ENCODE measurements around the gene ADRA2B.

ADRA2B gene

DNA sequence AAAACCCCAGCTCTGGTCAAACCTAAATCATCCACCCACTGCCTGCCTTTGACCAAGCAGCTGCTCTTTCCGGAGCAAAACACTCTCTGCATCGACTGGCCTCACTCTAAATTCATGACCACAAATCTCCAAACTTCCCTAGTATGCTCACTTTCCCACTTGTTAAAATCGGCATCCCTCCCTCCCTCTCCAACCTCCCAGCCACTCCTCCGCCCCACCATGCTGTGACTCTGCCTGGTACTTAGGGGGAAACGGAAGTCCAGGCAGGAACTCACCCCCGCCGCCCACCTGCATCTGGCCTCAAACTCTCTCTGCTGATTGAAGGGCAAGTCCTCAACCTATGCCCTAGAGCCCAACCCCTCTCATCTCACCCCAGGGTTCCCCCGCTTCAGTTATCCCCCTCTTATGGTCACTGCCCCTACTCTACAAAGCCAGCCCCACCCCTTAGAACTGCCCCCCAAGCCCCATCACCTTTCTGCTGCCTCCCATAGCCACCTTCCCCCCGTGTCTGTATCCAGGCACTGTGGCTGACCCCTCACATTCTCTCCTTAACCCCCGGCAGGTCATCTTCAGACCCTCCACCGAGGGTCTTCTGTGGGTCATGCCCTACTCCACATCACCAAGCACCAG is 3.8 kb upstream of the ADRA2B start:
- H3K4me3 Mint-ChIP-seq: no peak overlapping the region
- no peaks in the 10 kb centered on the region for H3K36me3 Mint-ChIP-seq (ENCODE audit: low read depth)
- H3K27ac Mint-ChIP-seq: no peak overlapping the region
- H3K9me3 Mint-ChIP-seq: no peaks in the 10 kb centered on the region
- H3K4me1 Mint-ChIP-seq (ENCODE audit: low read depth): peaks cover 26% of the 10 kb centered on the region
- H3K27me3 Mint-ChIP-seq: peaks cover 48% of the 10 kb centered on the region
- DNase-seq: no peak

DNA sequence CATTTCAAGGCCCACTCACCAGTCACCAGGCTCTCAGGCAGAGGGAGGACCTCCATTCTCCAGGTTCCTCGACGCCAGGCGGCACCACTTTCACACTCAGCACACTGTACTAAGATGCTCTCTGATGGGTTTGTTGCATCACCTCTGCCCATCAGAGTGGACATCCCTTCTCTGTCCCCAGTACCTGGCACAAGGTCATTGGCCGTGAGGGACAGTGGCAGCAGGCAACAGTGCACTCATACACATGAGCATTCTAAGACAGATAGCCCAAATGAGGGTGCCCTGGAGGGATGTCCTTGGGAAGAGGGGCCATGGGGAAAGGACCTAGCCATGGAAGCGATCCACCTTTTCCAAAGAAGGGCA is 3.0 kb upstream of the ADRA2B start:
- no peak for DNase-seq
- no peak overlapping the region for H3K27ac Mint-ChIP-seq
- H3K4me1 Mint-ChIP-seq (ENCODE audit: low read depth): peaks cover 26% of the 10 kb centered on the region
- no peak overlapping the region for H3K4me3 Mint-ChIP-seq
- no peaks in the 10 kb centered on the region for H3K9me3 Mint-ChIP-seq
- H3K27me3 Mint-ChIP-seq: peaks cover 48% of the 10 kb centered on the region
- no peaks in the 10 kb centered on the region for H3K36me3 Mint-ChIP-seq (ENCODE audit: low read depth)

DNA sequence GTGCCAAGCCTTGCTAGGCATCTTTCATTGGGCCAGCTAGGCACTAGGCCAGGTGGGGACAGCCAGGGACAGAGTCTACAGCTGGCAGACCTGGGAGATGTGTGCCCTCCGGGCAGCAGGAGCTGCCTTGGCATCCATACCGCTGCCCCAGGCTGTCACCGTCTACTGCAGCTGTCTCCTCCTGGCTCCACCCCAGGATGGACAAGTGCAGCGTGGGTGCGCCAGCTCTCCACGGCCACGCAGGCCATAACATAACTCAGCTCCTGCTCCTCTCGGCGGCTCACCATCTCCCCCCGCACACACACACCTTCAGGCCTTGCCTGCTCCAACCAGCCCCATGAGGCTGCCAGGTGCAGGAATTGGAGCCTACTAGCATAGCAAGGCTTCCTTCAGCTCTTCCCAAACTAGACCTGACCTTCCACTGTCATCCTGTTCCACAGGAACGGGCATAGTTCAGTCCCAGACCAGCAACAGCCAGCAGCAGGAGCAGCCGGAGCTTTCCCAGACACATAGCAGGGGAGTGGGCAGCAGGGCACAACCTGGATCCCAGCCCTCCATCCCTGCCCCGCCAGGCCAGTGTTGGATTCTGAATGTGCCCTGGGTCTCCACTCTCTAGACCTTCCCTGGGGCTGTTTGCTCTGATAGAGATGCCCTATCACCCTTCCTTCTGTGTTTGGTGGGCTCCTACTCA is 2.5 kb upstream of the ADRA2B start:
- Mint-ChIP-seq H3K36me3 (ENCODE audit: low read depth) (no peaks in the 10 kb centered on the region), H3K9me3 (no peaks in the 10 kb centered on the region), H3K4me3 (no peak overlapping the region), H3K27ac (no peak overlapping the region), H3K27me3 (peaks cover 48% of the 10 kb centered on the region), H3K4me1 (ENCODE audit: low read depth) (peaks cover 26% of the 10 kb centered on the region)
- DNase-seq: no peak

DNA sequence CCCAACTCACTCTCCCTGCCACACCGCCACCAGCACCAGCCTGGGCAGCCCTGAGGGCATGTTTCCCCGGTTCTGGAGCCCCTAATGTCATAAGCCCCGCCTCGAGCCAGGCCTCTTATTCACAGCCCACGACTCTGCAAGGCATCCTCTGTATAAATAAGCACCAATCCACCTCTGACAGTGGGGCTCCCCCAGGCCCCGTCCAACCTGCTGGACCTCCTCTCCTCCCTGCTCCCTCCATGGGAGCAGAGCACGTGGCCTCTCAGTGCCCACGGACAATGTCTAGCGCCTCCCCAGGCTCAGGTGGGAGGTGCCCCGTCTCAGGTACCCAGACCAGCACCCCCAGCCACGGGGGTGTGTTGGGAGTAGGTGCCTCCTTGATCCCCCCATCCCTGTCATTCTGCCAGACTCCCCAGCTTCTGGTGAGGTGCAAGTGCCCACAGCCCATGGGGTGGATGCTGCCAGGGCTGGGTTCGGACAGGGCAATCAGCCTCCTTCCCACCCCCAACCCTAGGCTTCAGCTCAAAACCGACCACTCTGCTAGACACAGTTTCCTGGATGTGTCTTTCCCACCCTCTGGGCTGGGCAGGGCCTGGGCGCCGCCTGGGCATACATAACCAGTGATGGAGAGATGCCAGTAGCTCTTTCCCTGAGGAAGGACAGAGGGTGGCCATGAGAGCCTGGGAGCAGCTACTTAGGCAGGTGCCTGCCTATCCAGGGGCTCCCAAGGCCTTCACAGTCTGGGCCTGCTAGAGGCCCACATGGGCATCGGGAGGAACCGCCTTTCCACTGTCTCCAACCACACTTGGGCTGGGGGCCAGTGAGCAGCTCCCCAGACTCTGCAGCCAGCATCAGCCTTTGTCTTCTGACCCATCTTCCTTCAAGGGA is 1.6 kb upstream of the ADRA2B start:
- H3K27me3 Mint-ChIP-seq: peaks cover 48% of the 10 kb centered on the region
- peaks cover 26% of the 10 kb centered on the region for H3K4me1 Mint-ChIP-seq (ENCODE audit: low read depth)
- H3K27ac Mint-ChIP-seq: no peak overlapping the region
- peak overlapping the region; percentile 66 for H3K4me3 Mint-ChIP-seq
- no peaks in the 10 kb centered on the region for H3K36me3 Mint-ChIP-seq (ENCODE audit: low read depth)
- H3K9me3 Mint-ChIP-seq: no peaks in the 10 kb centered on the region
- no peak for DNase-seq

DNA sequence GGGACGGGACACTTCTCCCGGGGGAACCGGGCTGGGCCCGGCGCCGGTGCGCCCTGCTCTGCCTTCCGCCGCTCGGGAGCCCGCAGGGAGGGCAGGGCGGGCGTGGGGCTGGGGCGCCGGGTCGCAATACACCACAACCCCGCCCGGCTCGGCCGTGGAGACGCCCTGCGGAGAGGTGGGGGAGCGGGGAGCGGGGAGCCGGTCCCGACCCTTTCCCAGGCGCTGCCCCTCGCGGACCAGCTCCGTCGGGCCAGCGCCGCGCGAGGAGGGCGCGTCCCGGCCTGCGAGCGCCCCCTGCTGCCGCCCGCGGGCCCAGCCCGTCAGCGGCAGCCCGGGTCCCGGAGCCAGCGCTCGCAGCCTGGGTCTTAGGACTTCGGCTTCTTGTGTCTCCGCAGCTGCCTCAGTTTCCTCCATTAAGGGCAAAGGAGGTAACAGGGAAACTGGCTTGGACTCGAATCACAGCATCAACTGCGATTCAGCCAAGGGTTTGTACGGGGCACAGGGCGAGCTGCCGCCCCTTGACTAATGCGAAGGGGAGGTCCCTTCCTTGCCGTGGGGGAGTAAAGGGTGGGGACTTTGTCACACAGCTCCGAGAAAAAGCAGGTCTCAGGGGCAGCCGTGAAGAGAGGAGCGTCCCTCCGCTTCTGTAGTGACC is 635 bp upstream of the ADRA2B start:
- Mint-ChIP-seq H3K4me3 (peak overlapping the region; percentile 66), H3K27ac (no peak overlapping the region), H3K9me3 (no peaks in the 10 kb centered on the region), H3K27me3 (peaks cover 48% of the 10 kb centered on the region), H3K4me1 (ENCODE audit: low read depth) (peaks cover 26% of the 10 kb centered on the region), H3K36me3 (ENCODE audit: low read depth) (no peaks in the 10 kb centered on the region)
- DNase-seq: peak; percentile 85

DNA sequence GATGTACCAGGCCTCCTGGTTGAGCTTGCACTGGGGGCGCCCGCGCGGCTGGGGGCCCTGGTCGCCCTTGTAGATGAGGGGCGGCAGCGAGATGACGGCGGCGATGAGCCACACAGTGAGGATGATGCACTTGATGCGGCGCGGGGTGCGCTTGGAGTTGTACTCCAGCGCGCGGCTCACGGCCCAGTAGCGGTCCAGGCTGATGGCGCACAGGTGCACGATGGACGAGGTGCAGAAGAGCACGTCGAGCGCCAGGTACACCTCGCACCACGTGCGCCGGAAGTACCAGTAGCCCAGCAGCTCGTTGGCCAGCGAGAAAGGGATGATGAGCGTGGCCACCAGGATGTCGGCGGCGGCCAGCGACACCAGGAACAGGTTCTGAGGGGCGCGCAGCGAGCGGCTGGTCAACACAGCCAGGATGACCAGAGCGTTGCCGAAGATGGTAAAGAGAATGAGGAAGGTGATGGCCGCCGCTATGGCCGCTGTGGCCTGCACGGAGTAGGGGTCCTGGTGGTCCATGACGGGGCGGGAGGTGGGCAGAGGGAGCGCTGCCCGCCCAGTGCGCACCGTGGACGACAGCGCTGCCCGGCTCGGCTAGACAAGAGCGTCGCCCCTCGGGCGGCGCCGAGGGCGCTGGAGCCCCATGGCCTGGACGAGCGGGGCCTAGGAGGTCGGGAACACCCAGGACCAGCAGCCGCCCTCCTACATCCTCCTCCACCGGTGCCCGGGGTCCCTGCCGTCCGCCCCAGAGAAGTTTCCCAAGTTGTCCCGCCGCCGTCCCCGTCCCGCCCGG is 544 bp downstream of the ADRA2B start:
- Mint-ChIP-seq H3K36me3 (ENCODE audit: low read depth) (no peaks in the 10 kb centered on the region), H3K27ac (peak overlapping the region; percentile 63), H3K4me3 (peak overlapping the region; percentile 67), H3K9me3 (no peaks in the 10 kb centered on the region), H3K27me3 (peaks cover 36% of the 10 kb centered on the region), H3K4me1 (ENCODE audit: low read depth) (peaks cover 26% of the 10 kb centered on the region)
- DNase-seq: no peak

DNA sequence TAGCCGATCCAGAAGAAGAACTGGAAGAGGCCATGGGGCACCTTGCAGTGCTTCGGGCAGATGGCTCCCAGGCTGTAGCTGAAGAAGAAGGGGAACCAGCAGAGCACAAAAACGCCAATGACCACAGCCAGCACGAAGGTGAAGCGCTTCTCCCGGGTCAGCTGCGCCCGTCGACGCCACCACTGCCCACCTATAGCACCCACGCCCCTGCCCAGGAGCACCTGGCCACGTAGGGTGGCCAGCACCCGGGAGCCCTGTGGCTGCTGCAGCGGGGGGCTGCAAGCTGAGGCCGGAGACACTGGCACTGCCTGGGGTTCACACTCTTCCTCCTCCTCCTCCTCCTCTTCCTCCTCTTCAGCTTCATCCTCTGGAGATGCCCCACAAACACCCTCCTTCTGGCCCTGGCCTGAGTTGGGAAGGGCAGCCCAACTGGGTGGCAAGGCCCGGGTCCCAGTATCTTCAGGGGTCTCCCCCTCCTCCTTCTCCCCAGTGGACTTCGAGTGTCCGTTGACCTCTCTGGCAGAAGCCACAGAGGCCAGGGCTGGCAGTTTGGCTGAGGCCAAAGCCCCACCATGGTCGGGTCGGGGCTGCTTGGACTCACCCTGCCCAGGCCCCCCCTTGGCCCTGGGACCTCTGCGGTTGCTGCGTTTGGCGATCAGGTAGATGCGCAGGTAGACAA is 1.3 kb downstream of the ADRA2B start:
- H3K9me3 Mint-ChIP-seq: no peaks in the 10 kb centered on the region
- H3K27ac Mint-ChIP-seq: no peak overlapping the region
- H3K4me1 Mint-ChIP-seq (ENCODE audit: low read depth): peaks cover 21% of the 10 kb centered on the region
- H3K36me3 Mint-ChIP-seq (ENCODE audit: low read depth): no peaks in the 10 kb centered on the region
- peak overlapping the region; percentile 67 for H3K4me3 Mint-ChIP-seq
- DNase-seq: no peak
- peaks cover 28% of the 10 kb centered on the region for H3K27me3 Mint-ChIP-seq

DNA sequence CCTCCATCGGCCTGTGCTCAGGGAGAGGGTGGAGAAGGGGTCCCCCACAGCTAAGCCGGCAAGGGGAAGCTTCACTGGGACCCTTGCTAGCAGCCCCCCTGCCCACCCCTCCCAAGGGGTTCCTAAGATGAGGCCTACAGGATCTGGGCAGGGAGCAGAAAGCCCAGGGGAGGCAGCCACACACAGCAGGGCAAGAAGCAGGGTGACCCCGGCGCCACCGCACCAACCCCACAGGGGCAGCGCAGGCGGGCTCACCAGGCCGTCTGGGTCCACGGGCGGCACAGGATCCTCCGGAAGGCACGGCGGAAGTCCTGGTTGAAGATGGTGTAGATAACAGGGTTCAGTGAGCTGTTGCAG is 1.8 kb downstream of the ADRA2B start:
- peaks cover 24% of the 10 kb centered on the region for H3K27me3 Mint-ChIP-seq
- no peaks in the 10 kb centered on the region for H3K36me3 Mint-ChIP-seq (ENCODE audit: low read depth)
- no peak for DNase-seq
- H3K4me1 Mint-ChIP-seq (ENCODE audit: low read depth): peaks cover 17% of the 10 kb centered on the region
- H3K27ac Mint-ChIP-seq: no peak overlapping the region
- H3K9me3 Mint-ChIP-seq: no peaks in the 10 kb centered on the region
- H3K4me3 Mint-ChIP-seq: peak overlapping the region; percentile 6

DNA sequence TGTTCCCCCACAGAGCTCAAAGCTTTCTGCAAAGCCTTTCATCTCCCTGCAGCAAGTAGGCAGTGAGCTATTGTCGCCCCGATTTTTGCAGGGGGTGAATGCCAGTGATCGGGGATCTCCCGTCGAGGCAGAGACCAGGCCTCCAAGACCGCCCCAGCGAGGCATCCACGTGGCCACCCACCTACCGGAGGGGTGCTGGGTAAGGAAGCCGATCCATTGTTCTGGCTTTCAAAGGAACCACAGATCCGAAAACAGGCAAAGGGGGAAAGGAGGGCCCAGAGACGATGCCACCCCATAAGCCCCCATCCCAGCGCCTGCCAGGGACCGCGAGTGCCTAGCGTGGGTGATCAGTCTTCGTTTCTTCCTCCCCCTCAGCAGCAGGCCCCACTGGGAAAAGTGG is 2.4 kb downstream of the ADRA2B start:
- no peak overlapping the region for H3K4me3 Mint-ChIP-seq
- peaks cover 17% of the 10 kb centered on the region for H3K4me1 Mint-ChIP-seq (ENCODE audit: low read depth)
- DNase-seq: no peak
- peaks cover 19% of the 10 kb centered on the region for H3K27me3 Mint-ChIP-seq
- H3K36me3 Mint-ChIP-seq (ENCODE audit: low read depth): no peaks in the 10 kb centered on the region
- no peak overlapping the region for H3K27ac Mint-ChIP-seq
- H3K9me3 Mint-ChIP-seq: no peaks in the 10 kb centered on the region

DNA sequence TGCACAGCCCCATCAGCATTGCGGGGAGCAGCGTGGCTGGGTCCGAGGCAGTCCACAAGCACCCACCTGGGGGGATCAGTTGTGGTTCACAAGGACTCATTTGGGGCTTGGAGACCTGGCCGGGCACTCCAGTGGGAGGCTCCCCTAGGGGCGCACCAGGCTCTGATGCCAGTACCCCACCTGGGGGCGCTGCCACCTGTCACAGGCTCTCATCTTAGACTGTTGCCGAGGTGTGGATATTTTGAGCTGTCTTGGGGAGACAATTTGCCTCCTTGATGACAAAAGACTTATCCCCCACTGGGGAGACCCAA is 3.0 kb downstream of the ADRA2B start:
- Mint-ChIP-seq H3K36me3 (ENCODE audit: low read depth) (no peaks in the 10 kb centered on the region), H3K27me3 (peaks cover 13% of the 10 kb centered on the region), H3K9me3 (no peaks in the 10 kb centered on the region), H3K4me1 (ENCODE audit: low read depth) (peaks cover 17% of the 10 kb centered on the region), H3K4me3 (no peak overlapping the region), H3K27ac (no peak overlapping the region)
- DNase-seq: no peak

DNA sequence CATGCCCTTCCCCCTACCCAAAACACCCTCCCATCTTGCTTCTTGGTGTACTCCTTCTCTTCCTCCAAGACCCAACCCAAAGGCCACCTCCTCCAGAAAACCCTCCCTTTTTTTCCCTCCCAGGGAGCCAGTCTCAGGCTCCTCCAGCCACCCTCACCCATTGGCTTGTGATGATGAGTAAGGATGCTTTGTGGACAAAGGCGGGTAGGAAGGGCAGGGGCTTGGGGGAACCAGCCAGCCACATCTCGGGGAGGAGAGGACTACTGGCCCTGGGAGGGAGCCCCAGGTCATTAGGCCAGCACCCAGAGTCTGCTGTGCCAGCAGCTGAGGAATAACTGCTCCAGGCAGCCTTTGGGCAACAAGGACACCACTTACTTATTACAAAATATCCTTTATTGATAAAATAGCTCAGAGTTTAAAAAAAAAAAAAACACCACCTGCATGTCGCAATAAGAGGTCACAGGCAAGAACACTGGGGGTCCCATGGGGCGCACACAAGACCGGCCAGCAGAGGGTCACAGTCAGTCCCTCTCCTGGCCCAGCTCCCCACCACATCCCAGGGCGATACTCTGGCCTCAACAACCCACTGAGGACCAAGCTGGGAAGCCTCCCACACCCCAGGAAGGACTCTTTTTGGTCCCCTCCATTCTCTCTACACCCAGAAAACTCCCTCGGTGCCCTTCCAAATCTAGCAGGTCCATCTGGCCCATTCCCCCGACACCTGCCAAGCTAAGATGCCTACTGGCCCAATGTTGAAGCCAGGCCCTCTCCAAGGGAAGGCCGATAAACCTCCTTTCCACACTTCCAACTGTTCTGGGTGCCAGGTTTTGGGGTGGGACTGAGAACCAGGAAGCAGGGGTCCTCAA is 3.6 kb downstream of the ADRA2B start:
- Mint-ChIP-seq H3K36me3 (ENCODE audit: low read depth) (no peaks in the 10 kb centered on the region), H3K27ac (no peak overlapping the region), H3K9me3 (no peaks in the 10 kb centered on the region), H3K4me3 (no peak overlapping the region), H3K27me3 (peaks cover 13% of the 10 kb centered on the region), H3K4me1 (ENCODE audit: low read depth) (peaks cover 13% of the 10 kb centered on the region)
- DNase-seq: no peak

DNA sequence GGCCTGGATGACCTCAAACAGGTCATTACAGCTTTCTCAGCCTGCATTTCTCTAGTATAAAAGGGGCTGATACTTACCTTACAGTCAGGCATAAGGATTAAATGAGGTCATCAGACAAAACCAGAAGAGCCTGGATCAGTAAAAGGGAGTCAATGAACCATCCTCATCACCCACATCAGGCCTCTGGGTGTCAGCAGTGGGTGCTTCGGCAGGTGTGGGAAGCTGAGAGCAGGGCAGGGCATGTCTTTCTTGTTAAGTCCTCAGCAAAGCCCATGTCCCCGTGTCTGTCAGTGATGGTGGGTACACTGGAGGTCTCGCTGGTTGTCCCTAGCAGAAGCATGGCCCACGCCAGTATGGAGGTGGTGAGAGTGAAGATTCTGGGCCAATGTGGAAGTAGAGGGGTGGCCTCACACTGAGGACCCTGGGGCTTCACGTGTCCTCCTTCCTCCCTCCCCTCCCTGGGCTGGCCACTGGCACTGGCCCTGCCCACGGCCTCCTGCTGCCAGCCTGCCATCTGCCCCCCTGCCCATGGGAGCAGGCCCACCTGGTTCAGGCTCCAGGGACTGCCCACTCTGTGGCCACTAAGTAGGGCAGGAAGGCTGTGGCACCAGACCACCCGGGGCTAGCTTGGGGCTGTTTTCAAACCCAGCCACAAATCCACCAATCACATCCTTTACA is 4.4 kb downstream of the ADRA2B start:
- Mint-ChIP-seq H3K36me3 (ENCODE audit: low read depth) (no peaks in the 10 kb centered on the region), H3K4me3 (no peak overlapping the region), H3K9me3 (no peaks in the 10 kb centered on the region), H3K27ac (no peak overlapping the region), H3K27me3 (peaks cover 10% of the 10 kb centered on the region), H3K4me1 (ENCODE audit: low read depth) (peaks cover 6% of the 10 kb centered on the region)
- DNase-seq: no peak

DNA sequence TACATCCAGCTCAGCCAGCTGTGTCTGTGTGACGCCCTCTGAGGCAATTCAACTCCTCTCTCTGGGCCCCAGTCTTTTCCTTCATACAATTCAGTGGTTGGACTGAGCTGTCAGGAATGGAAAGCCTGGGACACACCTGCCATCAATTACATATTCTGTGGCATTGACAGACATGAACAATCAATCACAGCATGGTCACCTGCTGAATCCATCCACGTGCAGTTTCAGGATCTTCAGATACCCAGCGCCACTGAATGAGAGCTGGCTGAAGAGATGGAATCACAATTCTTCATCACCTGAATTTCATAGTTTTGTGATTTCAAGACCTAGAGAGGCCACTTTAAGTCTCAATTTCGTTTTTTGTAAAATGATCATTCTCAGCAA is 5.1 kb downstream of the ADRA2B start:
- Mint-ChIP-seq H3K27ac (no peak overlapping the region), H3K36me3 (ENCODE audit: low read depth) (no peaks in the 10 kb centered on the region), H3K9me3 (no peaks in the 10 kb centered on the region), H3K4me3 (no peak overlapping the region), H3K27me3 (peaks cover 10% of the 10 kb centered on the region), H3K4me1 (ENCODE audit: low read depth) (peaks cover 6% of the 10 kb centered on the region)
- DNase-seq: no peak
